H1 (cell line): ENCODE results near the gene ITGA11. TPM values are rescaled to one million over a fixed set of nuclear protein-coding genes. Genes with fewer than 3 reads are reported as not detected.

Source experiments
- ASH2L ChIP-seq: fragments of 200-600, 300-600 bp; sonication (generic); IDR thresholded peaks from one replicate; pipeline ENCODE4 v1.7.1; 2017; ENCODE audit warnings: low read length
- CHD7 ChIP-seq: fragments of 300-600 bp; sonication (generic); IDR thresholded peaks from 2 replicates; pipeline ENCODE4 v1.7.1; 2012; ENCODE audit warnings: low read length, moderate library complexity, mild to moderate bottlenecking, inconsistent platforms; ENCODE audit not compliant: insufficient replicate concordance
- EGR1 ChIP-seq: IDR thresholded peaks from 2 replicates; pipeline ENCODE4 v1.6.1; 2011; ENCODE audit warnings: low read depth, low read length, borderline replicate concordance
- GTF2F1 ChIP-seq: IDR thresholded peaks from 2 replicates; pipeline ENCODE4 v1.6.1; 2012; ENCODE audit warnings: low read depth, low read length, improper control_type of control experiment, borderline replicate concordance
- RFX5 ChIP-seq: IDR thresholded peaks from 2 replicates; pipeline ENCODE4 v1.6.1; 2011; ENCODE audit warnings: low read depth, low read length, improper control_type of control experiment, borderline replicate concordance
- RXRA ChIP-seq: IDR thresholded peaks from 2 replicates; pipeline ENCODE4 v1.6.1; 2011; ENCODE audit warnings: low read depth, mild to moderate bottlenecking, low read length, moderate library complexity; ENCODE audit not compliant: insufficient read depth
- SP4 ChIP-seq: IDR thresholded peaks from 2 replicates; pipeline ENCODE4 v1.6.1; 2012; ENCODE audit warnings: low read length, inconsistent platforms
- YY1 ChIP-seq: IDR thresholded peaks from 2 replicates; pipeline ENCODE4 v1.6.1; 2011; ENCODE audit warnings: low read depth, mild to moderate bottlenecking, low read length
- polyA plus RNA-seq, 7 experiments: library from polyadenylated mRNA; depleted of rRNA in 3 of 7; stranded (reverse) in 5 of 7; unstranded in 2 of 7; fragments of >200 nt in 5 of 7; fragments of 200-250 nt in 2 of 7; gene quantifications; 1 replicate in 5 of 7; 2 replicates in 1 of 7; 4 replicates in 1 of 7; pipeline versions ENCODE4 v1.2.1 to v1.2.3, GENCODE V29; 2011 to 2013; ENCODE audit warnings: missing spikeins in 2 of 7, mixed read lengths in 2 of 7
- total RNA-seq: library from RNA; stranded (reverse); fragmentation: NEBNext Ultra II Directional; extraction: Animal tissue kit (Norgen Biotek cat#: 25700); gene quantifications from 2 replicates; pipeline ENCODE4 v1.2.1, GENCODE V29; 2021
- TF ChIP-seq, protein P1 (sequence below): IDR thresholded peaks from 2 replicates; pipeline ENCODE4 v1.6.1; 2011; ENCODE audit warnings: low read depth, mild to moderate bottlenecking, low read length; ENCODE audit not compliant: insufficient read depth

Gene ITGA11
- total and polyA plus RNA-seq, 2 of the 8 experiments (the other 6 are each of a cell fraction or from before 2014, with no cell fraction given), result 0.05 to 0.06 TPM

- TF ChIP-seq CHD7 (no peak), GTF2F1 (no peak), EGR1 (no peak), SP4 (no peak), RFX5 (no peak), ASH2L (no peak), RXRA (no peak), YY1 (no peak)
- TF ChIP-seq, protein P1, sequence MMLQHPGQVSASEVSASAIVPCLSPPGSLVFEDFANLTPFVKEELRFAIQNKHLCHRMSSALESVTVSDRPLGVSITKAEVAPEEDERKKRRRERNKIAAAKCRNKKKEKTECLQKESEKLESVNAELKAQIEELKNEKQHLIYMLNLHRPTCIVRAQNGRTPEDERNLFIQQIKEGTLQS, result no peak
Measured at GRCh38 chr15:68341760-68342725, 89.9 kb downstream of the ITGA11 start (continued).
